H1 (cell line): ENCODE results near the gene ZNF516. TPM values are rescaled to one million over a fixed set of nuclear protein-coding genes. Genes with fewer than 3 reads are reported as not detected.

Source experiments
- CTCF ChIA-PET: fragments of 300-600 bp; sonication (Branson Sonifier 250); formaldehyde crosslinking; loops from one replicate; lab custom pipeline; 2021; ENCODE audit not compliant: partially characterized antibody; lab: Charles Lee
- POLR2A ChIA-PET: fragments of 300-600 bp; sonication (Branson Sonifier 250); formaldehyde crosslinking; loops from one replicate; lab custom pipeline; 2021; ENCODE audit warnings: inconsistent platforms; ENCODE audit not compliant: partially characterized antibody; lab: Charles Lee
- DNase-seq, 2 experiments: peaks; one replicate each; pipeline versions ENCODE4 v3.0.0 to v3.0.0-alpha.2; 2010 to 2022; ENCODE audit warnings: low spot score in 2 of 2, low read depth in 1 of 2, mixed read lengths in 1 of 2
- FAIRE-seq: peaks from 2 replicates; lab custom pipeline; 2011; peaks lifted over from hg19 to GRCh38; lab: Jason Lieb, UNC
- H2AFZ ChIP-seq: 2 replicates; pipeline ENCODE4 v1.8.1; 2012; ENCODE audit warnings: low read length, inconsistent platforms
- H2AK5ac ChIP-seq: 2 replicates; pipeline ENCODE4 v1.6.1; 2013; ENCODE audit warnings: low read depth, low read length
- H2BK120ac ChIP-seq: replicated peaks from 2 replicates; pipeline ENCODE3; 2013; ENCODE audit warnings: low read depth, low read length, inconsistent platforms
- H2BK12ac ChIP-seq: 2 replicates; pipeline ENCODE4 v1.6.1; 2013; ENCODE audit warnings: low read depth, low read length
- H2BK15ac ChIP-seq: 2 replicates; pipeline ENCODE4 v1.6.1; 2013; ENCODE audit warnings: low read length
- H2BK20ac ChIP-seq: 2 replicates; pipeline ENCODE4 v1.6.1; 2013; ENCODE audit warnings: low read length
- H2BK5ac ChIP-seq: 2 replicates; pipeline ENCODE4 v1.6.1; 2013; ENCODE audit warnings: low read depth, low read length
- H3K14ac ChIP-seq: 2 replicates; pipeline ENCODE4 v1.6.1; 2013; ENCODE audit warnings: inconsistent platforms; ENCODE audit not compliant: insufficient read length
- H3K18ac ChIP-seq: 2 replicates; pipeline ENCODE4 v1.6.1; 2013; ENCODE audit warnings: low read length; ENCODE audit errors: extremely low read depth
- H3K23ac ChIP-seq: 2 replicates; pipeline ENCODE4 v1.6.1; 2013; ENCODE audit warnings: inconsistent platforms; ENCODE audit not compliant: insufficient read length
- H3K23me2 ChIP-seq: 2 replicates; pipeline ENCODE4 v1.6.1; 2013; ENCODE audit warnings: low read depth, low read length
- H3K27ac ChIP-seq: 2 replicates; pipeline ENCODE4 v1.6.1; 2011; ENCODE audit warnings: low read depth, low read length, inconsistent platforms
- H3K27me3 ChIP-seq, 4 experiments: replicated peaks in 1 of 4; 1 replicate in 1 of 4; 2 replicates in 3 of 4; pipeline versions ENCODE4 v1.6.1 to v1.8.1; 2011 to 2013; ENCODE audit warnings: low read length in 3 of 4, mild to moderate bottlenecking in 3 of 4, inconsistent platforms in 2 of 4, mixed read lengths in 2 of 4, moderate library complexity in 1 of 4; ENCODE audit not compliant: control insufficient read depth in 3 of 4, insufficient read depth in 3 of 4; ENCODE audit errors: extremely low read depth in 1 of 4
- H3K36me3 ChIP-seq, 4 experiments: 2 replicates each; pipeline versions ENCODE4 v1.6.1 to v1.8.1; 2011 to 2013; ENCODE audit warnings: mild to moderate bottlenecking in 4 of 4, low read length in 3 of 4, moderate library complexity in 2 of 4, control low read depth in 1 of 4, inconsistent platforms in 1 of 4; ENCODE audit not compliant: insufficient read depth in 4 of 4, control insufficient read depth in 2 of 4
- H3K4ac ChIP-seq: replicated peaks from 2 replicates; pipeline ENCODE3; 2013; ENCODE audit warnings: low read length, low read depth, mixed read lengths, inconsistent platforms; ENCODE audit not compliant: insufficient read length
- H3K4me1 ChIP-seq, 4 experiments: replicated peaks in 1 of 4; 1 replicate in 1 of 4; 2 replicates in 3 of 4; pipeline versions ENCODE4 v1.6.1 to v1.8.1; 2011 to 2013; ENCODE audit warnings: low read length in 3 of 4, inconsistent platforms in 2 of 4, mixed read lengths in 1 of 4; ENCODE audit not compliant: insufficient read depth in 4 of 4, control insufficient read depth in 3 of 4
- H3K4me2 ChIP-seq, 2 experiments: 2 replicates each; pipeline versions ENCODE4 v1.6.1 to v1.8.1; 2011 to 2013; ENCODE audit warnings: low read depth in 2 of 2, low read length in 2 of 2, control low read depth in 1 of 2, inconsistent platforms in 1 of 2, mild to moderate bottlenecking in 1 of 2; ENCODE audit not compliant: insufficient read depth in 1 of 2
- H3K4me3 ChIP-seq, 4 experiments: fragments of 200-600, 300-600 bp in 1 of 4; sonication (generic), shearing (Covaris generic), sonication (Bioruptor Twin) in 1 of 4; 2 replicates each; pipeline versions ENCODE4 v1.5.1 to v1.8.1; 2011 to 2016; ENCODE audit warnings: low read length in 4 of 4, low read depth in 3 of 4, control low read depth in 2 of 4, inconsistent platforms in 2 of 4, mild to moderate bottlenecking in 2 of 4, mixed read lengths in 1 of 4, moderate library complexity in 1 of 4; ENCODE audit not compliant: insufficient read depth in 2 of 4; ENCODE audit errors: extremely low read depth in 1 of 4
- H3K56ac ChIP-seq: replicated peaks from 2 replicates; pipeline ENCODE3; 2013; ENCODE audit warnings: low read depth, mild to moderate bottlenecking, mixed read lengths, low read length, inconsistent platforms; ENCODE audit not compliant: insufficient read length
- H3K79me1 ChIP-seq: 2 replicates; pipeline ENCODE4 v1.6.1; 2013; ENCODE audit warnings: low read depth, low read length, control low read depth
- H3K79me2 ChIP-seq, 2 experiments: 2 replicates each; pipeline versions ENCODE4 v1.6.1 to v1.8.1; 2012 to 2013; ENCODE audit warnings: low read length in 2 of 2, mild to moderate bottlenecking in 2 of 2, inconsistent platforms in 1 of 2; ENCODE audit not compliant: insufficient read depth in 2 of 2, control insufficient read depth in 1 of 2
- H3K9ac ChIP-seq, 4 experiments: replicated peaks in 1 of 4; 1 replicate in 1 of 4; 2 replicates in 3 of 4; pipeline versions ENCODE4 v1.6.1 to v1.8.1; 2011 to 2013; ENCODE audit warnings: low read depth in 3 of 4, low read length in 3 of 4, control low read depth in 2 of 4, mild to moderate bottlenecking in 2 of 4, moderate library complexity in 2 of 4, inconsistent platforms in 1 of 4; ENCODE audit errors: extremely low read depth in 1 of 4
- H3K9me3 ChIP-seq, 2 experiments: 2 replicates each; pipeline versions ENCODE4 v1.6.1 to v1.8.1; 2012 to 2013; ENCODE audit warnings: mild to moderate bottlenecking in 2 of 2, moderate library complexity in 2 of 2, control low read depth in 1 of 2, inconsistent platforms in 1 of 2, low read depth in 1 of 2, low read length in 1 of 2, mixed read lengths in 1 of 2; ENCODE audit not compliant: insufficient read depth in 2 of 2
- H4K20me1 ChIP-seq, 2 experiments: replicated peaks in 1 of 2; 2 replicates each; pipeline versions ENCODE3 to v1.8.1; 2011 to 2013; ENCODE audit warnings: inconsistent platforms in 2 of 2, low read length in 2 of 2, mild to moderate bottlenecking in 1 of 2; ENCODE audit not compliant: insufficient read depth in 2 of 2, control insufficient read depth in 1 of 2
- H4K5ac ChIP-seq: 2 replicates; pipeline ENCODE4 v1.6.1; 2013; ENCODE audit warnings: low read length, low read depth, mixed read lengths, inconsistent platforms; ENCODE audit not compliant: insufficient read length
- H4K8ac ChIP-seq: 2 replicates; pipeline ENCODE4 v1.8.0; 2013; ENCODE audit warnings: mild to moderate bottlenecking, moderate library complexity, low read length, inconsistent platforms; ENCODE audit not compliant: insufficient read depth; ENCODE audit errors: extremely low read depth
- H4K91ac ChIP-seq: replicated peaks from 2 replicates; pipeline ENCODE3; 2013; ENCODE audit warnings: low read length, mixed read lengths, inconsistent platforms; ENCODE audit not compliant: insufficient read length
- CTBP2 ChIP-seq: IDR thresholded peaks from 2 replicates; pipeline ENCODE4 v1.7.0; 2011; ENCODE audit warnings: borderline replicate concordance, mild to moderate bottlenecking, moderate library complexity, mixed read lengths, low read length; ENCODE audit not compliant: insufficient read depth, insufficient read length
- JUND ChIP-seq: IDR thresholded peaks from 2 replicates; pipeline ENCODE4 v1.6.1; 2011; ENCODE audit warnings: mild to moderate bottlenecking, improper control_type of control experiment, low read length
- KDM4A ChIP-seq: IDR thresholded peaks from one replicate; pipeline ENCODE4 v1.7.1; 2012; ENCODE audit warnings: low read depth, mild to moderate bottlenecking, moderate library complexity, low read length, inconsistent platforms; ENCODE audit not compliant: severe bottlenecking
- WGBS, 2 experiments: shearing (Covaris generic) in 1 of 2; methylation state at CpG; one replicate each; pipeline versions ENCODE4 v1.1.6 to v1.1.7; 2013 to 2015; ENCODE audit warnings: low lambda C conversion rate in 2 of 2, mixed read lengths in 2 of 2, inconsistent platforms in 1 of 2, low coverage in 1 of 2, missing lambda C conversion rate in 1 of 2; ENCODE audit not compliant: insufficient replicate concordance in 2 of 2, insufficient coverage in 1 of 2, insufficient read length in 1 of 2; ENCODE audit errors: extremely low coverage in 1 of 2, missing lambda C conversion rate in 1 of 2; 5-methylcytosine and 5-hydroxymethylcytosine counted together
- polyA plus RNA-seq, 7 experiments: library from polyadenylated mRNA; depleted of rRNA in 3 of 7; stranded (reverse) in 5 of 7; unstranded in 2 of 7; fragments of >200 nt in 5 of 7; fragments of 200-250 nt in 2 of 7; gene quantifications; 1 replicate in 5 of 7; 2 replicates in 1 of 7; 4 replicates in 1 of 7; pipeline versions ENCODE4 v1.2.1 to v1.2.3, GENCODE V29; 2011 to 2013; ENCODE audit warnings: missing spikeins in 2 of 7, mixed read lengths in 2 of 7
- total RNA-seq: library from RNA; stranded (reverse); fragmentation: NEBNext Ultra II Directional; extraction: Animal tissue kit (Norgen Biotek cat#: 25700); gene quantifications from 2 replicates; pipeline ENCODE4 v1.2.1, GENCODE V29; 2021

The ZNF516 gene
- total and polyA plus RNA-seq, 2 of the 8 experiments (the other 6 are each of a cell fraction or from before 2014, with no cell fraction given), result 7.3 to 17.0 TPM

DNA sequence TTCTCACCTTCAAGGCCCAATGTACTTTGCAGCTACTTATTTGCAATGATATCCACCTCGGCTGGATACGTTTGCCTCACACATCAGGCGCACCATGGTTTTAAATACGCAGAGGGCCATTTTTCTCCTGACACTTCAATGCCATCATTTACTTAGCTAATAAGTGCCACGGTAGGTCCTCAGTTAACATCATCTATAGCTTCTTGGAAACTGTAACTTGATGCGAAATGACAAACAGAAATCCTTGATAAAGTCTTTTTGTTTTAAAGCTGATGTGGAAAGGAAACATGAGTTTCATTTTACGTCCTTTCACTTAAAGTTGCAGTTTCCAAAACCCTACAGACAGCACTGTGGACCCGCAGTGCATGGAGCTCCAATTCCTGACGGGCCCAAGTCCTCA, 37.1 kb downstream of the ZNF516 start:
- H3K4me1 ChIP-seq, result peaks cover 0 to 10% (median 8%) of the 10 kb centered on the region in 4 experiments; a peak in 4 of 7 replicates
- H4K8ac ChIP-seq, result no peak overlapping the region
- peaks cover 0 to 10% of the 10 kb centered on the region in 2 experiments; a peak in 1 of 4 replicates for H3K79me2 ChIP-seq
- peaks cover 0 to 2% (median under 1%) of the 10 kb centered on the region in 4 experiments; a peak in 3 of 7 replicates for H3K27me3 ChIP-seq
- H2BK12ac ChIP-seq, result no peak overlapping the region
- H3K56ac ChIP-seq, result no peak overlapping the region
- H2AK5ac ChIP-seq, result no peak overlapping the region
- H4K20me1 ChIP-seq, result peaks cover 0 to 13% of the 10 kb centered on the region in 2 experiments
- no peak overlapping the region for H3K18ac ChIP-seq
- H4K91ac ChIP-seq, result no peak overlapping the region
- H3K23ac ChIP-seq, result no peak overlapping the region
- no peak for FAIRE-seq
- no peak overlapping the region for H3K4ac ChIP-seq
- H3K9me3 ChIP-seq, result no peaks in the 10 kb centered on the region
- no peak overlapping the region for H3K4me3 ChIP-seq
- DNase-seq, result no peak
- no peak overlapping the region for H2BK20ac ChIP-seq
- H3K23me2 ChIP-seq, result no peaks in the 10 kb centered on the region
- H2AFZ ChIP-seq, result no peak overlapping the region
- H3K36me3 ChIP-seq, result peaks cover 0 to 5% (median under 1%) of the 10 kb centered on the region in 4 experiments; a peak in 1 of 8 replicates
- POLR2A ChIA-PET, result no interaction called here
- TF ChIP-seq KDM4A (no peak), JUND (no peak), CTBP2 (no peak)
- no peak overlapping the region for H2BK15ac ChIP-seq
- CTCF ChIA-PET, result interaction anchor here (0.9 to 2.6 kb wide), 5 partner anchors 14 to 252 kb away, joined by 3 to 10 read pairs (median 5); no protein-coding TSS in a partner anchor
- H3K79me1 ChIP-seq, result peaks cover 3% of the 10 kb centered on the region
- H3K9ac ChIP-seq, result no peak overlapping the region
- no peak overlapping the region for H3K27ac ChIP-seq
- 91% methylated on average over 9 of the region's 9 CpGs; no CpG with 5 or more reads in 1 of the 2 experiments for WGBS, 2 experiments
- no peak overlapping the region for H2BK120ac ChIP-seq
- H3K14ac ChIP-seq, result no peak overlapping the region
- no peak overlapping the region for H3K4me2 ChIP-seq
- H2BK5ac ChIP-seq, result no peak overlapping the region
- H4K5ac ChIP-seq, result no peak overlapping the region
